Activated naive CD8-positive, alpha-beta T cell (primary cell): Measurements from ENCODE around the gene HAUS8.
"Not testable (repeated sequence)": the region's sequence is repeated elsewhere in the genome, so short reads cannot be mapped to it uniquely, and the experiment has no call there.

Experiments used
- H3K27ac Mint-ChIP-seq: one replicate; pipeline ENCODE4 v1.8.0; 2021; ENCODE audit warnings: mixed read lengths
- H3K27me3 Mint-ChIP-seq: one replicate; pipeline ENCODE4 v1.8.0; 2021; ENCODE audit warnings: mixed read lengths
- H3K36me3 Mint-ChIP-seq: one replicate; pipeline ENCODE4 v1.8.0; 2021; ENCODE audit warnings: mixed read lengths
- H3K4me1 Mint-ChIP-seq: one replicate; pipeline ENCODE4 v1.8.0; 2021; ENCODE audit warnings: low read depth, mixed read lengths
- H3K4me3 Mint-ChIP-seq: one replicate; pipeline ENCODE4 v1.8.0; 2021; ENCODE audit warnings: mild to moderate bottlenecking, mixed read lengths
- H3K9me3 Mint-ChIP-seq: one replicate; pipeline ENCODE4 v1.8.0; 2021; ENCODE audit warnings: low read depth, mixed read lengths

The HAUS8 gene

DNA sequence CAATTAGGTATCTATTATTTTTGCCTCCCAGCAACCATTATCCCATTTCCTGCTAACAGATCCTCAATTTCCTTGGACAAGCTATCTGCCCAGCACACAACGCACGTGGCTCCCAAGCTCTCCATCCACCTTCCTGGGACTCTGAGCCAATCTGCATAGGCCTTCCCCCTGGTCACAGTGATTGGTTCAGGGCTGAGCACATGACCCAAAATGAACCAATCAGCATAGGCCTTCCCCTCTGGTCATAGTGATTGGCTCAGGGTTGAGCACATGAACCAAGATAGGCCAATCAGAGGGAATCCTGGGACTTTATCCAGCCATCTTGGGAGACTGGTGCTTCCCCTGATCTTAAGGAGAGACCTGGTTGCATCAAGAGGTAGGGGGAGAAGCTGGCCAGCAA is 54.4 kb downstream of the HAUS8 start:
- H3K27me3 Mint-ChIP-seq, result no peaks in the 10 kb centered on the region
- H3K4me1 Mint-ChIP-seq, result peaks cover 4% of the 10 kb centered on the region
- no peak overlapping the region for H3K4me3 Mint-ChIP-seq
- H3K27ac Mint-ChIP-seq, result no peak overlapping the region
- peaks cover 8% of the 10 kb centered on the region for H3K36me3 Mint-ChIP-seq
- peaks cover 4% of the 10 kb centered on the region for H3K9me3 Mint-ChIP-seq

DNA sequence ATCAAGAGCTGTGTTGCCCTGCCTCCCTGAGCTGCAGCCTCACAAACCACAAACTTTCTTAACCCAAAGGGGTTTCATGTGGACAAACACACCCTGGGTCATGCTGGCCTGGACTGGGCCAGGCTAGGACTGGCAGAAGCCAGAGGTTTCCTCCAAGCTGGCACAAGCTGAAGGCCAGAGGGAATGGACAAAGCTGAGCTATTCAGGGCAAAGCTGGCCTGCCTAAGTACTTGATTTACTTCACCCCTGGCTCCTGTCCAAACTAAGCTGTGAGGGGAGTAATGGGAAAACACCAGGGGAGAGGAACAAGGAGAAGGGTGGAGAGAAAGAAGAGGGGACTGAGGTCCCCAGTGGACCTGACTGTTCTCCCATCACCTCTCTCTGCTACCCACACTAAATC is 54.9 kb downstream of the HAUS8 start:
- H3K4me3 Mint-ChIP-seq, result no peak overlapping the region
- no peaks in the 10 kb centered on the region for H3K27me3 Mint-ChIP-seq
- peaks cover 2% of the 10 kb centered on the region for H3K4me1 Mint-ChIP-seq
- H3K9me3 Mint-ChIP-seq, result peaks cover 4% of the 10 kb centered on the region
- peaks cover 8% of the 10 kb centered on the region for H3K36me3 Mint-ChIP-seq
- H3K27ac Mint-ChIP-seq, result no peak overlapping the region

DNA sequence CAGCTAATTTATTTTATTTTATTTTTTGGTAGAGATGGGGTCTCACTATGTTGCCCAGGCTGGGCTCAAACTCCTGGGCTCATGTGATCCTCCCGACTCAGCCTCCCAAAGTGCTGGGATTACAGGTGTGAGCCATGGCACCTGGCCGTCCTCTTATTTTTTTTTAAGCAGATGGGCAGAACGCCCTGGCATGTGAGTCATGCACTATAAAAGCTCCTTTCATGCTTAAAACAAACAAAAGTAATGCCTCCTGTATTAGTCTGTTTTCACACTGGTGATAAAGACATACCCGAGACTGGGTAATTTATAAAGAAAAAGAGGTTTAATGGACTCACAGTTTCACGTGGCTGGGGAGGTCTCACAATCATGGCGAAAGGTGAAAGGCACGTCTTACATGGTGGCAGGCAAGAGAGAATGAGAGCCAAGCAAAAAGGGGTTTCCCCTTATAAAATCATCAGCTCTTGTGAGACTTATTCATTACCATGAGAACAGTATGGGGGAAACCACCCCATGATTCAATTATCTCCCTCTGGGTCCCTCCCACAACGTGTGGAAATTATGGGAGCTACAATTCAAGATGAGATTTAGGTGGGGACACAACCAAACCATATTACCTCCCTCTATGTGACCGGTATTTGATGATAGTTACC is 60.9 kb downstream of the HAUS8 start:
- not testable (repeated sequence) for H3K9me3 Mint-ChIP-seq, H3K27ac Mint-ChIP-seq

DNA sequence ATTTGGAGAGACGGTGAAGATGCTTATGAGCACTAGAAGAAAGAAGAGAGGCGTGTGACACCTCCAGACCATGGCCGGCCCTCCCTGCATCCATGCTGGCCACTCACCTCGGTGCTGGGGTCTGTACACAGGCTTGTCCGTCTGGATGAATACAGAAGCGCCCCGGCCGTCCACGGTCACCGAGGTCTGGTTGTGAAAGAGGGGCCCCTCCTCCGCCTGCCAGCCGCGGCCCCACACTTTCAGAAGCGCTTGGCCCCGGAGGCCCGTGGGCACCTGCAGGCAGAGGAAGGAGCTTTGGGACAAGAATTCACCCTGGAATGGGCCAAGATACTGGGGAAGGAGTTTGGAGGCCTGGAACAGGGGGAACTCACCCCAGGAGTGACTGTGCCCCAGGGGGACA is 63.8 kb downstream of the HAUS8 start:
- Mint-ChIP-seq H3K9me3 (no peaks in the 10 kb centered on the region), H3K4me3 (no peak overlapping the region), H3K27me3 (no peaks in the 10 kb centered on the region), H3K36me3 (no peaks in the 10 kb centered on the region), H3K4me1 (peaks cover 2% of the 10 kb centered on the region), H3K27ac (no peak overlapping the region)

More for the DNA sequence above, 60.9 kb downstream of the HAUS8 start:
- H3K4me3 Mint-ChIP-seq, H3K36me3 Mint-ChIP-seq, H3K4me1 Mint-ChIP-seq, H3K27me3 Mint-ChIP-seq: not testable (repeated sequence)

DNA sequence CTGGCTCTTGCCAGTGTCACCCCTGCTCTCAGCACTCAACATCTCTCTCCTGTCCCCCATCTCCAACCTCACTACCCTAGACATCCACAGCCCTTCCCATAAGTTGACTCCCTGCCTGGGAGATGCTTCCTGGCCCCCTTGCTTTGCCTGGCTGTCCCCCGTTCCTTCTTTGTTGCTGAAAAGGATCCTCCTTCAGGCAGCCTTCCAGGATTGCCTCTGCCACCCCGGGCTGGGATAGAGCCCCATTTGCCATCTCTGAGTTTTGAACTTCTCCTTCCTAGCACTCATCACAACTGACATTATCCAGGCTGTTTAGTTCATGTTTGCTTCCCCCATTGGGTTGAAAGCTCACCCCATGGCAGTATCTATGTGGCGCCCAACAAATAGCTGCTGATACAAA is 68.7 kb downstream of the HAUS8 start:
- peaks cover 13% of the 10 kb centered on the region for H3K4me1 Mint-ChIP-seq
- H3K36me3 Mint-ChIP-seq, result no peaks in the 10 kb centered on the region
- no peaks in the 10 kb centered on the region for H3K27me3 Mint-ChIP-seq
- H3K9me3 Mint-ChIP-seq, result no peaks in the 10 kb centered on the region
- H3K27ac Mint-ChIP-seq, result no peak overlapping the region
- H3K4me3 Mint-ChIP-seq, result no peak overlapping the region

DNA sequence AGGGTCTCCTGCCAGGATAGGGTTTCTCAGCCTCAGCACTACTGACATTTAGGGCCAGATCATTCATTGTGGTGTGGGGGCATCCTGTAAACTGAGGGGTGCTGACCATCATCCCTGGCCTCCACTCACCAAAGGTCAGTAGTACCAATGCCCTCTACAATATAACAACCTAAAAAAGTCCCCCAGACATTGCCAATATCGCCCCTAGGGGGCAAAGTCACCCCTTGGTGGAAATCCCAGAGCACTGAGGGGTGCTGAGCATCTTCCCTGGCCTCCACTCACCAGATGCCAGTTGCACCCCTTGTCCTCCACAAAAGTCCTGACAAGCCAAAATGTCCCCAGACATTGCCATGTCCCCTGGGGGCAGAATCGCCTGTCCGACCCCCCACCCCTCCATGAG is 70.3 kb downstream of the HAUS8 start:
- no peak overlapping the region for H3K27ac Mint-ChIP-seq
- H3K4me3 Mint-ChIP-seq, result no peak overlapping the region
- no peaks in the 10 kb centered on the region for H3K36me3 Mint-ChIP-seq
- H3K27me3 Mint-ChIP-seq, result no peaks in the 10 kb centered on the region
- H3K9me3 Mint-ChIP-seq, result no peaks in the 10 kb centered on the region
- H3K4me1 Mint-ChIP-seq, result peaks cover 24% of the 10 kb centered on the region

DNA sequence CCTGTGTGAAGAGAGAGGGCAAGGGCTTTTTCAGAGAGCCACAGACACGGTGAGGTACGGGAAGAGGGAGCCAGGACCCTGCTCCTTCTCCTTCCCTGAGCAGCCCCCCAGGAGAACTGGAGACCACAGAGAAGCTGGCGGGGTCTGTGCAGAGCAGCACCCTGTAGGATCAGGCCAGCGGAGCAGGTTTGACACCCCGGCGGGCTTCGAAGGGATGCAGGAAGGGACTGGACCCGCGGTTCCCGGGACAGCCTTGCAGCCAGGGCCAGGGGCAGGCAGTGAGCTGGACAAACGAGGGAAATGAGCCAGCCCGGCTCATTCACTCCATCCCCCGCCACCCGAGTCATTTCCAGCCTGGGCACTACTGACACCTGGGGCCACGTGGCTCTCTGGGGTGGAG is 70.9 kb downstream of the HAUS8 start:
- Mint-ChIP-seq H3K9me3 (no peaks in the 10 kb centered on the region), H3K36me3 (no peaks in the 10 kb centered on the region), H3K27me3 (no peaks in the 10 kb centered on the region), H3K4me3 (no peak overlapping the region), H3K27ac (no peak overlapping the region), H3K4me1 (peaks cover 24% of the 10 kb centered on the region)

DNA sequence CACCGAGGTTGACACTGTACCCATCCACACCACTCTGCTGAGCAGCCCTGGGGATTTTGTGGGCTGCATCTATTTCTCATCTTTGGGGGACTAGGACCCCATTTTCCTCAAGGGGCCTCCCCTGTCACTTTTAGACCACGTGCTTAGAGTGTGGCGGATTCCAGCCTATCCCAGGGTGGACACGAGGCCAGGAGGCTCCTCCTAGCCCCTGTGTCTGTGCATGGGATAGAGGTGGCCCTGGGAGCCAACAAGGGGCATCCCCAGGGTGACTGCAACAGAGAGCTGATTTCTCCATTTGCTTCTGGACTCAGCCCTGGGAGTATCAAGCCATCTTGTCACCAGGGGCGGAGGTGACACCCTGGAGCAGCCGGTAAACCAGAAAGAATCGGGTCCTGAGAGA is 72.8 kb downstream of the HAUS8 start:
- Mint-ChIP-seq H3K36me3 (peaks cover 4% of the 10 kb centered on the region), H3K9me3 (no peaks in the 10 kb centered on the region), H3K27ac (no peak overlapping the region), H3K4me1 (peaks cover 24% of the 10 kb centered on the region), H3K4me3 (no peak overlapping the region), H3K27me3 (no peaks in the 10 kb centered on the region)

DNA sequence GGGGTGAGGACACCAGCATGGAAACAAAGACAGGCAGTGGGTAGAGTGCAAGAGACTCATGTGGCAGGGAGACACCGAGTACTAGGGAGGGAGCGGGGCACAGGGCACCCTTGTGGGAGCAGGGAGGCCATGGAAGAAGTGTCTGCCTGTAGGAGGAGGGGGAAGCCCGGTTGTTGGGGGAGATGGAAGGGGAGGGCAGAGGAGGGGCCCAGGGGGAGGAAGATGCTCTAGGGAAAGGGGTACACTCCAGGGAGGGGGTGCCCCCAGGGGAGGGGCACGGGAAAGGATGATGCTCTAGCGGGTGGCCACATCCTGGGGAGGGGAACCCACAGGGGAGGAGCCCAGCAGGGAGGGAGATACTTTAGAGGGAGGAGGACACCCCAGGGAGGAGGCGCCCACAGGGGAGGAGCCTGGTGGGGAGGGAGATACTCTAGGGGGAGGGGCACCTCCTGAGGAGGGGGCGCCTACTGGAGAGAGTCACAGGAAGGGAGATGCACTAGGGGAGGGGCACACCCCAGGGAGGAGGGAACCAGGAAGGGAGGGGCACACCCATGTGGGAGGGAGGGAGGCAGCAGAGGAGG is 73.6 kb downstream of the HAUS8 start:
- Mint-ChIP-seq H3K4me1 (peaks cover 24% of the 10 kb centered on the region), H3K4me3 (peak overlapping the region; percentile 66), H3K27ac (peak overlapping the region; percentile 29), H3K9me3 (no peaks in the 10 kb centered on the region), H3K27me3 (no peaks in the 10 kb centered on the region), H3K36me3 (peaks cover 4% of the 10 kb centered on the region)
